GM18861 (cell line): ENCODE measurements around the gene BORCS5.

ENCODE experiments used
- ATAC-seq: cut with Tn5 transposase; IDR thresholded peaks from one replicate; pipeline ENCODE4 v1.9.1; 2021; ENCODE audit not compliant: unreplicated experiment

Gene BORCS5

GRCh38 chr12:12510141-12510540 is 153.3 kb downstream of the BORCS5 start:
- no peak for ATAC-seq

GRCh38 chr12:12510551-12510950 is 153.7 kb downstream of the BORCS5 start:
- no peak for ATAC-seq

- ATAC-seq: no peak
These were observed 154.3 kb downstream of the BORCS5 start for GRCh38 chr12:12511021-12511783.

- no peak for ATAC-seq
These were observed 155.2 kb downstream of the BORCS5 start for GRCh38 chr12:12511895-12512711.

DNA sequence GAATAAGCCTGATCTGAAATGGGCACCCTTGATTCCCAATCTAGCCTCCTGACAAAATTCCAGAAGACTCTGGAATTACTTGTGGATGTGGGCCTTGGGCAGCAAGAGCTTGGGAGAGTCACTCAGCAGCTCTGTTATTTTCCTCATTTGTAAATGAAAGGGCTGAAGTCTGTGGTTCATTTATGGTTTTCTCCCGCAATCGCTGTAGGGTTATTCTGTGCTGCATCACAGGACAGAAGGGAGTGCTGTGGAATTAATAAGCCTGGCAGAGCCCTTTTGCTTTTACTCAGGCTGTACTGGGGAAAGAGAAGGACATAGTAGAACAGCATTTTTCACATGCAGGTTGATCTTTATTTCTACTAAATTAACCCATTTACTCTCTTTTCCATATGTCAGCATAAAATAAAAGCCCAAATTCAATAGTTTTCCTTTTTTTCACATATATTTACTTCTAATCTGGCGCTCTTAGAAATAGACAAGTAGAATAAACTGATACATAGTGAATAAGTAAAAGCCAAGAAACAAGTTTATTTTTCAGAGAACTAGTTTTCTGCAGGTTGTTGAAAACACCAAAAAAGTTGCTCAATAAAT is 156.6 kb downstream of the BORCS5 start:
- no peak for ATAC-seq

- ATAC-seq: no peak
These were observed 161.6 kb downstream of the BORCS5 start for GRCh38 chr12:12518464-12518845.

DNA sequence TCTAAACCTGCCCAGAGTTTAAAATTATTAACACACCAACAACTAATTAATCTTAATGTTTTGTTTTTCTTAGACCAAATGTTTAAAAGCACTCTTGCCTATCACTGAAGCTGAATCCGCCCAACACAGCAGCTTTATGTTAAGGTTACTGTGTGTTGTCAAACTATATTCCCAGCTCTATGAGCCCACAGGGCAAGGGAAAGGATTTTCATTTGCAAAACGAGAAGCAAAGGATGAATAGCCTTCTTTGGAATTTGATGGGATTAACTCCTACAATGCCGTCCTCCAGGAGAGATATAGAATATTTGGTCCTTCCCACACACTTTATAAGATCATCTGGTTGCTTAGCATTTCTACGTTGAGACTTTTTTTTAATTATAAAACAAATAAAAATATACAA is 162.0 kb downstream of the BORCS5 start:
- ATAC-seq: no peak
